Upper lobe of left lung (tissue), 6 donors: Measurements from ENCODE around the gene CHST11. TPM values are rescaled to one million over a fixed set of nuclear protein-coding genes. Genes with fewer than 3 reads are reported as not detected.

Experiments used
- ATAC-seq, 2 donors: fragments of 200-7000 bp; cut with Tn5 transposase; one replicate each; pipeline ENCODE4 v1.9.1; 2022; ENCODE audit warnings: mild to moderate bottlenecking in 2 of 2, moderate library complexity in 2 of 2; ENCODE audit not compliant: low FRiP score in 2 of 2
- DNase-seq, 2 donors: peaks; one replicate each; pipeline ENCODE4 v3.0.0-alpha.2; 2019 to 2020
- H3K27ac ChIP-seq, 4 donors: fragments of 200-600 bp; sonication (generic); one replicate each; pipeline ENCODE4 v1.5.1; 2016 to 2019
- H3K27me3 ChIP-seq, 4 donors: fragments of 200-600 bp; sonication (generic); one replicate each; pipeline ENCODE4 v1.5.1; 2017 to 2019
- H3K36me3 ChIP-seq, 4 donors: fragments of 200-600 bp; sonication (generic); one replicate each; pipeline ENCODE4 v1.5.1; 2016 to 2019
- H3K4me1 ChIP-seq, 4 donors: fragments of 200-600 bp; sonication (generic); one replicate each; pipeline ENCODE4 v1.5.1; 2018 to 2019
- H3K4me3 ChIP-seq, 4 donors: fragments of 200-600 bp; sonication (generic); one replicate each; pipeline ENCODE4 v1.5.1; 2017 to 2019; ENCODE audit warnings: mild to moderate bottlenecking in 2 of 4, moderate library complexity in 1 of 4
- H3K9me3 ChIP-seq, 4 donors: fragments of 200-600 bp; sonication (generic); one replicate each; pipeline ENCODE4 v1.5.1; 2018 to 2019
- CTCF ChIP-seq, 6 experiments: fragments of 450-650 bp in 4 of 6; fragments of 200-600 bp in 2 of 6; sonication (generic) in 2 of 6; IDR thresholded peaks; one replicate each; pipeline ENCODE4 v1.5.1; 2016 to 2019; ENCODE audit warnings: antibody characterized with exemption in 6 of 6
- EP300 ChIP-seq, 4 donors: sonication (generic); formaldehyde crosslinking; IDR thresholded peaks; one replicate each; pipeline ENCODE4 v1.5.1; 2017; ENCODE audit warnings: antibody characterized with exemption in 4 of 4, control low read depth in 2 of 4
- POLR2A ChIP-seq, 4 donors: fragments of 450-650 bp; IDR thresholded peaks; one replicate each; pipeline ENCODE4 v1.5.1; 2016 to 2017; ENCODE audit warnings: antibody characterized with exemption in 4 of 4, mild to moderate bottlenecking in 2 of 4
- POLR2AphosphoS5 ChIP-seq, 2 donors: sonication (generic); formaldehyde crosslinking; IDR thresholded peaks; one replicate each; pipeline ENCODE4 v1.5.1; 2017; ENCODE audit warnings: antibody characterized with exemption in 2 of 2
- WGBS, 2 donors: methylation state at CpG; one replicate each; pipeline ENCODE4 v1.1.5; 2017 to 2018; 5-methylcytosine and 5-hydroxymethylcytosine counted together
- total RNA-seq, 6 donors: library from RNA; depleted of rRNA in 4 of 6; stranded (reverse); fragments of >200 nt in 4 of 6; gene quantifications; one replicate each; pipeline versions ENCODE4 v1.1.0 to v1.2.1, GENCODE V29; 2016 to 2021
- donor health status: DM: no; HTN: no; CAD: no; lungs with moderate emphysema.
- donor health status: DM: no; HTN: yes; CAD: no; lungs with severe emphysema.

The CHST11 gene
- total RNA-seq, 6 donors from 2014 or later, result 40.4 to 234 (median 58.4) TPM

DNA sequence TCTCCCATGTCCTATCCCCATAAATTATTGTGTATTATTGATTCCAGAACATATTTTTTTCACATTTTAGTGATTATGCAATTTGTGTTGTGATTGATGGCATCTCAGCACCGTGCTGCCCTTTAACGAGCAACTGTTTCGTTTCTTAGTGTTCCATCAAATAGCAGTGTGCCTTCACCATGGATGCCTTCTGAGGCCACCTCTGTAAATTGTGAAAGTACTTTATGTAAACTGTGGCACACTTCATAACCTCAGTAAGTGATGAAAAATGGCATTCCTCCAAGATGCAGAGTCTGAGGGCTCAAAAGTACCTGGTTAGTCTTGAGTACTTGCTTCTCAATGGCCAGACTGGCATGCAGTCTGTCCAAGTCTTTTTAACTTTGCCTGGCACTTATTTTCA lies 8.2 kb downstream of the CHST11 start:
- no peaks in the 10 kb centered on the region for H3K27me3 ChIP-seq
- 40 to 44% methylated on average over 3 of the region's 3 CpGs for WGBS, 2 donors
- no peaks in the 10 kb centered on the region for H3K36me3 ChIP-seq
- ATAC-seq, result peak; percentile 43 to 79
- no peak for TF ChIP-seq POLR2A (IDR thresholded peaks at IDR 0.05)
- TF ChIP-seq POLR2AphosphoS5 (IDR thresholded peaks at IDR 0.05), result peak in 1 of 2 donors; percentile 32
- H3K9me3 ChIP-seq, result no peaks in the 10 kb centered on the region
- DNase-seq, result peak in 1 of 2 donors; percentile 58
- no peak overlapping the region for H3K4me3 ChIP-seq
- H3K27ac ChIP-seq, result peak overlapping the region; percentile 20 to 76 (median 66)
- H3K4me1 ChIP-seq, result peaks cover 59 to 89% (median 73%) of the 10 kb centered on the region in 4 donors

DNA sequence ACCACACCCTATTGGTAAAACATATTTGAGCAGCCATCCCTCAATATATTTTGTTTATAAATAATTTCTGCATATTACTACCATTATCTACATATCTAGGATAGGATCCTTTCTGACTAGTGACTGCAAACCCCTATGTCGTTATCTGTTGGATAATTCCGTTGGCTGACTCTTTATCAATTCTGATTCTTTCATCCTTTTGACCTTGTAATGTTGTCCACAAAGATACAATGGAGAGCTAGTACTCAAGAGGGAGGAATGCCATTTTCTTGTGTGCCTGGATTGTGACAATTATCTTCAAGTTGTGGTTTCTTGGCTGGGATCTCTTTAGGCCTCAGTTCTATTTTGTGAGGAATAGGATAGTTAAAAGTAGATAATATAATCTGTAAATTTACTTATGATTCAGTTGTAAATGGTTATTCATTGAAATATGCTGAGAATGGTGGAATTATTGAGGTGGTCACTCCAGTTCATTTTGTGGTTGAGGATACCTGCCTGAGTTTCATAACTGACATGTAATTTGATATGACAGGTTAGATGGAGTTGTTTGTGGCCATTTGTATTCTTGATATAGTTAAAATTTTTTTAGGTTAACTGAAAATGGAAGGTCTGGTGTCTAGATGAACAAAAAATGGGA lies 10.1 kb downstream of the CHST11 start:
- H3K4me1 ChIP-seq, result peaks cover 44 to 72% (median 55%) of the 10 kb centered on the region in 4 donors
- H3K27ac ChIP-seq, result no peak overlapping the region
- 71 to 95% methylated on average over 2 of the region's 2 CpGs for WGBS, 2 donors

DNA sequence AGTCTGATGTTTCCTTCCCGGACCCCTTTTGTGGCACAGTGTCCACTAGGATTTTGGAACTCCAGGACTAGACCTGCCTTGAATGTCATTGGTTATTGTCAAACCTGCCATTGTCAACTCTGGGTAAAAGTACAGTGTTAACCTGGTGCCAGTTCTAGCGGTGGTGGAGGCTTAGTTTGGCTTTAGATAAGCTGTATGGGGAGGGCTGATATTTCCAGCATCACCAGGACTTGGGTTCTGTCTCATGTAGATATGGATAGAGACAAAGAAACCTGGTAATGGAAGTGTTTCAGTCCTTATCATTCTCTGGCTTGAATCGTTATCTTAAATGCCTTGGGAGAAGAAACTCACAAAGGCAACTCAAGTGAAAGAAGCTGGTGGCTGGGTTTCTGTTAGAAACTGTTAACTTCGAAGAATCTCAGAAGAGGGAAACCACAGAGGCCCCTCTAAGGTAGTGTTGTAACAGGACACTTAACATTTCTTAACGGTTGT lies 10.6 kb downstream of the CHST11 start:
- no peak for DNase-seq
- Histone ChIP-seq H3K36me3 (no peaks in the 10 kb centered on the region), H3K4me1 (peaks cover 38 to 69% (median 54%) of the 10 kb centered on the region in 4 donors), H3K4me3 (no peak overlapping the region), H3K27ac (no peak overlapping the region), H3K9me3 (no peaks in the 10 kb centered on the region), H3K27me3 (no peaks in the 10 kb centered on the region)
- WGBS, 2 donors, result 49 to 60% methylated on average over 5 of the region's 5 CpGs
- no peak for ATAC-seq
- TF ChIP-seq CTCF (IDR thresholded peaks at IDR 0.05) (no peak), EP300 (IDR thresholded peaks at IDR 0.05) (no peak), POLR2AphosphoS5 (IDR thresholded peaks at IDR 0.05) (no peak), POLR2A (IDR thresholded peaks at IDR 0.05) (no peak)

More for the DNA sequence above, 10.1 kb downstream of the CHST11 start:
- Histone ChIP-seq H3K4me3 (no peak overlapping the region), H3K27me3 (no peaks in the 10 kb centered on the region), H3K36me3 (no peaks in the 10 kb centered on the region), H3K9me3 (no peaks in the 10 kb centered on the region)
- no peak for DNase-seq
- no peak for ATAC-seq
- TF ChIP-seq POLR2AphosphoS5 (IDR thresholded peaks at IDR 0.05) (no peak), POLR2A (IDR thresholded peaks at IDR 0.05) (no peak), EP300 (IDR thresholded peaks at IDR 0.05) (no peak), CTCF (IDR thresholded peaks at IDR 0.05) (no peak)

GRCh38 chr12:104468371-104468770 lies 11.6 kb downstream of the CHST11 start:
- Histone ChIP-seq H3K4me3 (no peak overlapping the region), H3K27me3 (no peaks in the 10 kb centered on the region), H3K36me3 (no peaks in the 10 kb centered on the region), H3K27ac (no peak overlapping the region), H3K4me1 (peaks cover 29 to 69% (median 52%) of the 10 kb centered on the region in 4 donors), H3K9me3 (no peaks in the 10 kb centered on the region)
- no peak for TF ChIP-seq CTCF (IDR thresholded peaks at IDR 0.05)
- no peak for TF ChIP-seq EP300 (IDR thresholded peaks at IDR 0.05)
- TF ChIP-seq POLR2AphosphoS5 (IDR thresholded peaks at IDR 0.05), result no peak
- no peak for TF ChIP-seq POLR2A (IDR thresholded peaks at IDR 0.05)
- DNase-seq (no peak), ATAC-seq (no peak)
- 83 to 93% methylated on average over 5 of the region's 5 CpGs for WGBS, 2 donors

DNA sequence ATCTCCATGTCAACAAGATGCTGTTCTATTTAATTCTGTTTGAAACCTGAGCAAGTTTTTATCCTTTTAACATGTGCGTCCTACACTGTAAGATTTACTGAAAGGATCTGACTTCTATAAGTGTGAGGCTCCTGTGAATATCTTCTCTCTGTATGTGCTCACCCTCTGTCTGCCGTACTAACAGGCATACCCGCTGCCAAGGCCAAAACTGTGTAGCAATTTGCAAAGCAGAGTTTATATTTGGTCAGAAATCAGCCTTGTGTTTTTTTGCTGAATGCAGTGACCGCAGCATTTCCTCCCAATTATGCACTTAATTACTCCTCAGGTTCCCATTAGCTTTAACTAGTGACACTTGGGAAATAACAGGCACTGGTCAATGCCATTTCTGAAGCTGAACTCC lies 12.3 kb downstream of the CHST11 start:
- WGBS, 2 donors, result 75 to 85% methylated on average over 4 of the region's 4 CpGs
- Histone ChIP-seq H3K9me3 (no peaks in the 10 kb centered on the region), H3K27me3 (no peaks in the 10 kb centered on the region), H3K36me3 (no peaks in the 10 kb centered on the region), H3K4me3 (no peak overlapping the region), H3K27ac (no peak overlapping the region), H3K4me1 (peaks cover 22 to 65% (median 50%) of the 10 kb centered on the region in 4 donors)
- TF ChIP-seq EP300 (IDR thresholded peaks at IDR 0.05) (no peak), CTCF (IDR thresholded peaks at IDR 0.05) (no peak), POLR2AphosphoS5 (IDR thresholded peaks at IDR 0.05) (no peak), POLR2A (IDR thresholded peaks at IDR 0.05) (no peak)
- DNase-seq (no peak), ATAC-seq (no peak)
